Measurements from ENCODE around the gene ZSCAN2. TPM values are rescaled to one million over a fixed set of nuclear protein-coding genes. Genes with fewer than 3 reads are reported as not detected.

Gene ZSCAN2
- total RNA-seq, 4 donors from 2014 or later: 6.1 to 10.3 (median 8.6) TPM

GRCh38 chr15:84603630-84604379 lies 3.0 kb downstream of the ZSCAN2 start:
- intact Hi-C loops (cut with DNase I; ENCODE audit: low total_unique reads): no loop called here
- ATAC-seq (no peak), DNase-seq (no peak)
- H3K9me3 ChIP-seq: no peaks in the 10 kb centered on the region
- TF ChIP-seq POLR2A (IDR thresholded peaks at IDR 0.05) (no peak), CTCF (IDR thresholded peaks at IDR 0.05 in 4 of 5, conservative IDR thresholded peaks at IDR 0.05 in 1 of 5) (no peak)
- in situ Hi-C loops (cut with MboI; ENCODE audit: low sequenced_read_pairs in 4 of 4): no loop called here
- H3K27me3 ChIP-seq: no peaks in the 10 kb centered on the region
- peaks cover 6 to 9% of the 10 kb centered on the region in 2 donors for H3K4me1 ChIP-seq
- peaks cover 0 to 7% of the 10 kb centered on the region in 2 donors for H3K36me3 ChIP-seq
- no peak overlapping the region for H3K27ac ChIP-seq
- no peak overlapping the region for H3K4me3 ChIP-seq

DNA sequence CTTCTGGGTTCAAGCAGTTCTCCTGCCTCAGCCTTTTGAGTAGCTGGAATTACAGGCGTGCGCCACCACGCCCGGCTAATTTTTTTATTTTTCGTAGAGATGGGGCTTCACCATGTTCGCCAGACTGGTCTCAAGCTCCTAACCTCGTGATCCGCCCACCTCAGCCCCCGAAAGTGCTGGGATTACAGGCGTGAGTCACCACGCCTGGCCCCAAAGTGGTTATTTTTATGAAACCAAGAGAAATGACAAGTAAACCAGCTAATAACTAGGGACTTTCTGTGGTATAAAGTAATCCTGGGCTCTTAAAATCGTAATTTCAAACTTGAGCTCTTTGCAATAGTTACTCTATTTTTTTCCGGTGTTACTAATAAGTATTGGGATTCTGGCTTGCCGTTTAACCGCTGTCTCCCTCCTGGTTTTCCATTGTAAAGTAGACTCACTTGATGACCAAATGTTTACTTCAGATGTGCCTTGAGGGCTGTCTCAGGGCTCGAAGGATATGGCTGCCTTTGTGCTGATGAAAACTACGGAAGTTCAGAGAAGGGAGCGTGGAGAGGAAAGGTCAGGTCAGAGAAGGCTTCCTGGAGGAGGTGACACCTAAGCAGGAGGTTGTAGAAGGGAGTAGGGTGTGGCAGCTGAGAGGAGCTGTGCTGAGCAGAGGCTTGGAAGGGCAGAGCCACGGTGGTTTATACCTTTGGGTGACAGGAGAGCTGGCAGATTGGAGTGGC lies 4.2 kb downstream of the ZSCAN2 start:
- ATAC-seq (no peak), DNase-seq (no peak)
- H3K9me3 ChIP-seq: no peaks in the 10 kb centered on the region
- in situ Hi-C loops (cut with MboI; ENCODE audit: low sequenced_read_pairs in 4 of 4) (no loop called here), intact Hi-C loops (cut with DNase I; ENCODE audit: low total_unique reads) (no loop called here)
- no peak overlapping the region for H3K27ac ChIP-seq
- H3K27me3 ChIP-seq: no peaks in the 10 kb centered on the region
- peaks cover 0 to 7% of the 10 kb centered on the region in 2 donors for H3K36me3 ChIP-seq
- H3K4me1 ChIP-seq: peaks cover 6 to 7% of the 10 kb centered on the region in 2 donors
- H3K4me3 ChIP-seq: no peak overlapping the region
- TF ChIP-seq CTCF (IDR thresholded peaks at IDR 0.05 in 4 of 5, conservative IDR thresholded peaks at IDR 0.05 in 1 of 5): no peak
- no peak for TF ChIP-seq POLR2A (IDR thresholded peaks at IDR 0.05)

DNA sequence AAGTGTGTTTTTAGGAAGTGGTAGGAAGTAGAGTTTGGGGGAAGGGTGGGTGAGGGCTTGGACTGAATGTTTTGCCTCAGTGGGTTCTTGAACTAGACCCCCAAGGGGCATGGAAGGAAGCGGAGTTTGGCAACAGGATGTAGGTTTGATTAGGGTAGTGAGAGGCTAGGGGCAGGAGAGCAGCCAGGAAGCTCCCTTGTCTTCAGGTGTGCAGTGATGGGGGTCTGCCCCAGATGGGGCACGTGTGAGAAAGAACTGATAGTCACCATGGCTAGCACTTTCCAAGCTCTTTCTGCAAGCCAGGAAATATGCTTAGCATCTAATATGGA lies 4.7 kb downstream of the ZSCAN2 start:
- Histone ChIP-seq H3K27me3 (no peaks in the 10 kb centered on the region), H3K9me3 (no peaks in the 10 kb centered on the region), H3K27ac (no peak overlapping the region), H3K4me3 (no peak overlapping the region), H3K4me1 (peaks cover 9 to 10% of the 10 kb centered on the region in 2 donors), H3K36me3 (peaks cover 0 to 7% of the 10 kb centered on the region in 2 donors)
- no peak for ATAC-seq
- DNase-seq: no peak
- in situ Hi-C loops (cut with MboI; ENCODE audit: low sequenced_read_pairs in 4 of 4): no loop called here
- no peak for TF ChIP-seq POLR2A (IDR thresholded peaks at IDR 0.05)
- TF ChIP-seq CTCF (IDR thresholded peaks at IDR 0.05 in 4 of 5, conservative IDR thresholded peaks at IDR 0.05 in 1 of 5): no peak
- intact Hi-C loops (cut with DNase I; ENCODE audit: low total_unique reads): no loop called here

GRCh38 chr15:84606653-84607120 lies 5.9 kb downstream of the ZSCAN2 start:
- Histone ChIP-seq H3K36me3 (peaks cover 0 to 7% of the 10 kb centered on the region in 2 donors), H3K27me3 (no peaks in the 10 kb centered on the region), H3K9me3 (no peaks in the 10 kb centered on the region), H3K4me1 (peaks cover 8% of the 10 kb centered on the region in 2 donors), H3K4me3 (no peak overlapping the region), H3K27ac (no peak overlapping the region)
- no peak for ATAC-seq
- TF ChIP-seq CTCF (IDR thresholded peaks at IDR 0.05 in 4 of 5, conservative IDR thresholded peaks at IDR 0.05 in 1 of 5): no peak
- TF ChIP-seq POLR2A (IDR thresholded peaks at IDR 0.05): no peak
- in situ Hi-C loops (cut with MboI; ENCODE audit: low sequenced_read_pairs in 4 of 4) (no loop called here), intact Hi-C loops (cut with DNase I; ENCODE audit: low total_unique reads) (no loop called here)
- DNase-seq: no peak
